GM19238 (cell line): ENCODE data around the gene DSC3.

ENCODE experiments used
- DNase-seq: peaks from one replicate; pipeline ENCODE4 v3.0.0; 2011; ENCODE audit warnings: low spot score; ENCODE audit not compliant: insufficient read length

DSC3 gene

DNA sequence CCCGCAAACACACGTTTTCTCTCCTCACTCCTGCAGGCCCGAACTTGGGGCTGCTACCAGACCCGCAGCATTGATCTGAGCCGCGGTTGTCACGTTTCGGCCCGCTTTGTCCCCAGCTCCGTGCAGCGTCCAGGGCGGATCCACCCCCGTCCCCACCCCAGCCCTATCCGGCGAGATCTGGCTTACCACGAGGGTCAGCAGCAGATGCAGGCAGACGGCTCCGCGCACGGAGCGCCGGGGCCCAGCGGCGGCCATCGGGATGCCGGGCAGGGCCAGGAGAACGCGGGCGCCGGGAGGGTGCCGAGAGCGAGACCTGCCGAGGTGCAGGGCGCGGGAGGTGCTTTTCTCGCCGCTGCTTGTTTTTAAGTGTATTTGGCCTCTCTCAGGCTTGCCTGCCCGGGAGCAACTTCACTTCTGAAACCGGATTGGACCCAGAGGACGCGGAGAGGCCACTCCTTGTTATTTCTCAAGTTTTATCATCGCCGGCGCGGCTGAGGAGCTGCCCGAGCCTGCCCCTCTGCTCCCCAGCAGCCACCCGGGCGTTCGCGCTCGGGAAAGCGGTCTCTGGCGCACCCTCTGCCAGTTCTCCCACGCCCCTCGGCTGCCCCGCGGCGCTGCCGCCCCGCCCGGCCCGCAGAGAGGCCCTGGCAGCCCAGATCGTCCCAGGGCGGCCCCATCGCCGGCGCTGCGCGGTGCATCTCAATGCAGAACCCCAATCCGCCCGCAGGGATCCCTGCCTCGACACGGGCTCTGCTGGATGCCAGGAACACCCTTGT, at the start of gene DSC3:
Gene DSC3 (minus strand): TSS at position 337 of the 776 bp plus-strand sequence. CDS start 82 bp downstream, at position 255.
- no peak for DNase-seq

GRCh38 chr18:31091350-31091749, 48.8 kb upstream of the DSC3 start:
- DNase-seq: no peak

DNA sequence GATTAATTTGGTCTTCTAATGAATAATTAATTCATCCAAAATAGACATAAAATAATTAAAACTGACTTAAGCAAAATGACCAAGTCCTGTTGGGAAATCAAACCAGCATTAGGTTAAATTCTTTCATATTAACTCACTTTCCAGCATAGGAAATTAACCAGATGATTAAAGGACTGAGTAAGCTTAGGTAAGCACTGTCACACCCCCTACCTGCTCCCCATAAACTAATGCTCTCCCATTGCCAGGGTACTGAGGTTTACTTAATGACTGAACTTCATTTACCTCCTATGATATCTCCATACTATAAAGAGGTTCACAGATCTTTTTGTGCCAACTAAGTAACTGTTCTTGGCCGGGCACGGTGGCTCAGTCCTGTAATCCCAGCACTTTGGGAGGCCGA, 46.0 kb upstream of the DSC3 start:
- DNase-seq: no peak

- DNase-seq: no peak
Measured at GRCh38 chr18:31079973-31080372, 37.4 kb upstream of the DSC3 start.

GRCh38 chr18:31077878-31078277, 35.3 kb upstream of the DSC3 start:
- DNase-seq: no peak

- no peak for DNase-seq
Measured at GRCh38 chr18:31072175-31072574, 29.6 kb upstream of the DSC3 start.

DNA sequence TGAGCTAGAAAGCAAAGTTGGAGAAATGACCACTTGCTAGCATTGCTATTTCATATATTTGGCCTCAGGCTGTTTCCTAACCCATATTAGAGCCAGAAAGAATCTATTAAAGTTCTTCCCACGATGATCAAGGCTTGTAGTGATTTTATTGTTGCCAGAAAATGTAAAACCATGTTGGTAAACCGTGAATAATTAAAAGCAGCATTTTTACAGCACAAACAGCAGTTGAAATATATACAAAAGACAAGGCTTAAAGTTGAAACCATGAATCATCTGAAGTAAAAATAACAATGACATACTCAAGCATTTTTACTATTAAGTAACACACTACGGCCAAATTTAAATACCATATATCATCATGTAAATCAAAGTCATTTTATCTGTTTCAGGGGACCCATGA, 27.7 kb upstream of the DSC3 start:
- no peak for DNase-seq

GRCh38 chr18:31066266-31066665, 23.7 kb upstream of the DSC3 start:
- DNase-seq: no peak

- no peak for DNase-seq
Measured at GRCh38 chr18:31065036-31065773, 22.7 kb upstream of the DSC3 start.

DNA sequence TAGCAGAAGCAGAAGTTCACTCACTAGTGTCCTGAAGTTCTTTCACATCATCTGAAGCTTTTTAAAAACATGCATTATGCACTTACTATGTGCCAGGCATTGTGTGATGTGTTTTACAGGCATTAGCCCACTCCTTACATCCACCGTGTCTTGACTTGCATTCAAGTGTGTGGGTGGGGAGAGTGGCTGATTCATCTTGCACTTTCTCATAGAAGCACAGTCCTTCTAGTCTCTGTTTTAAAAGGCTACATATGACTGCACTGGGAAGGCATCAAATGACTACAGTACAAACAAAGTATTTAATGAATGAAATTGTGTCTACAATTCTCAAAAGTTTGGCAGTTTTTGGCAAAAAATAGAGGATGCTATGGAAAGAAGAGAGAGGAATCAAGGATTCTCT, 21.6 kb upstream of the DSC3 start:
- DNase-seq: no peak

DNA sequence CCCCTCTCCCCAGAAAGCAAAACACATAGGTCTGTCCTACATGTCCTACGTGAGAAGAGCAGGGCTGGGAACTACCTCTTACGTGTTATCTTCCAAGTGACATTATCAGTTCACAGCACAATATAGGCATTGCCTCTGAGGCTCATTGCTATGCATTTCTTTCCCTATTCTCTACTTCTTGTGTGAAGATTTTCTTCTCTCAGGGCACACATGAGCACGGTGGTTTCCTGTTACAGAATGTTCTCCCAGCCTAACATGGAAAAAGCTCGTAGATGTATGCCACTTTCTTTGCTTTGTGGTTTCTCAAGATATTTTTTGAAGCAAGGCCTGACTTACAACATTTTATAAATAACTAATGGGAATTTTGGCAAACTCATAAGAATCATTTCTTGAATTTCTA, 19.4 kb upstream of the DSC3 start:
- no peak for DNase-seq

DNA sequence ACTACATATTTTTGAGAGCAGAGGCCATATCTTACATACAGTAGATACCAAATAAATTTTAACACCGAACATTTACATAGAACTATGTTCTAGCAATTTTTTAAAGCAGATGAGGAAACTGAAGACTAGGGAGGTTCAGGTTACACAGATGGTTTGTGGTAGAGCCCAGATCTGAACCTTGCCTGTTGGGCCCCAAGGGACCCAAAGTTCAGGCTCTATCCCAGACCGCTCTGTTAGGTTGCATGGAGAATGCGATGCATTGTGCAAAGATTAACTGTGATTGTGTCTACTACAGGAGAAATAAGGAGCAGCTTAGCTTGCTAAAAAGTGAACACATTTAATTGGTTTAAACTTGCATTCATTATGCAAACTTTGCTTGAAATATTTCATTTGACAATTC, 16.4 kb upstream of the DSC3 start:
- no peak for DNase-seq

DNA sequence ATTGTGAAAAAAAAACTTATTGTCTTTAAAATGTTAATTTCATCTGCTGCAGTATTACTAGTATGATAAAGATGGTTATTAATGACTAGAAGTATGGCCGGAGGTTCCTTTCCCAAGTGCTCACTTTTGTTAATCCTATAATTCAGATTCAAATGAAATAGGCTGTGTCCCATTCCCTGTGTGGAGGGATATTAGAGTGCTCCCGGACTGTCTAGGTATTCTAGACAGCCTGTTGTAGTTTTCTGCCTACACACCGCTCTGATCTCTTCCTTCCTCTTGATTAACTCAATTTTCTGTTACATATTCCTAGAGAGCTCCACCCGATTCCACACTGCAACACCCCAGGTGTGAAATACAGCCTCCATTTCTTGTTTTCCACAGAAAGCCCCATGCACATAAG, 15.4 kb upstream of the DSC3 start:
- no peak for DNase-seq

DNA sequence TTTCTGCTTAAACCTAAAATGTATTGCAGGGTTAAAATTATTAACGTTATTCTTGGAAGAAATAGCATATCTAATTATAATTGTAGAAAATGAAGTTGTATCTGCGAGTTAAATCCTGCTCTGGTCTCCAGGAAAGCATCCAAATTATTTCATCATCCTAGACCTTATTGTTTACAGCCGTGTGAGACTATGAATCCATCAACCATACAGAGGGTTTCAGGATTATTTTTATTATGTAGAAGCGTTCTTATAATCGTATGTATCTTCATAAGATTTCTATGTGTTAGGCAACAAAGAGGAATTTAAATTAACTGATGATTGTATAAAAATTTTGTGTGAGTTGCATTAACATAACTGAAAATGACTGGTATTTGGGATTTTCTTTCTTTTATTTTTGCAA, 14.5 kb upstream of the DSC3 start:
- no peak for DNase-seq

- no peak for DNase-seq
Measured at GRCh38 chr18:31056296-31056695, 13.8 kb upstream of the DSC3 start.

GRCh38 chr18:31050635-31051034, 8.1 kb upstream of the DSC3 start:
- DNase-seq: no peak

DNA sequence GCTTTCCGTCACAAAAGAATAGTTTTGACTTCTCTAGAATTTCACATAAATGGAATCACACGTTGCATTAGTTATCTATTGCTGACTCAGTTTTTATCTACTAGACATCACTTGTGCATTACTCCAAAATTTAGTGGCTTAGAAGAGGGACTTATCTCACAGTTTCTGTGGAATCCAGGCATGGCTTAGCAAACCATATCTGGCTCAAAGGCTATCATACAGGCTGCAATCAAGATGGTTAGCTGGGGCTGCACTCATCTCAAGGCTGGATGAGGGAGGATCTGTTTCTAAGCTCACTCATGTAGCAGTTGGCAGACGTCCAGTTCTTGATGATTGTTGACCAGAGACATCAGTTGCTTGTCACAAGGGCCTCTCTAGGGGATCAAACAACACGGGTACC, 6.6 kb upstream of the DSC3 start:
- DNase-seq: no peak

- no peak for DNase-seq
Measured at GRCh38 chr18:31048216-31048615, 5.7 kb upstream of the DSC3 start.

DNA sequence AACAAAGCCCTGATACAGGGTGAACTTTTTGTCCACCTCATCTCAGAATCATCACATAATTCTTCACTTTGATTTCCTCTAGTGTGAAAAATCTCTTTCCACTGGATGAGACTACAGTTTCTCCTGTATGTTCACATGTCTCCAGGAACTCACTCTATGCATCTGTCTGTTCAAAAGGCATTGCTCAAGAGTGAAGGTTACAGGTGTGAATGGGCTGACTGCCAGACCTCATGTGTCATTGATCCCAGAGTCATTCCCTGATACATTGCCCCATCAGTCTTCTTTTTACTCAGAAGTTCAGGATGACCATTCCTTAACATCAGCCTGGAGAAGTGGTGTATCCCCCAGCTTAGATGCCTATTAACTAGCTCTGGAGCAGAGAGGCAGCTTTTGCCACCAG, 4.4 kb upstream of the DSC3 start:
- no peak for DNase-seq

- no peak for DNase-seq
Measured at GRCh38 chr18:31045599-31045998, 3.1 kb upstream of the DSC3 start.

DNA sequence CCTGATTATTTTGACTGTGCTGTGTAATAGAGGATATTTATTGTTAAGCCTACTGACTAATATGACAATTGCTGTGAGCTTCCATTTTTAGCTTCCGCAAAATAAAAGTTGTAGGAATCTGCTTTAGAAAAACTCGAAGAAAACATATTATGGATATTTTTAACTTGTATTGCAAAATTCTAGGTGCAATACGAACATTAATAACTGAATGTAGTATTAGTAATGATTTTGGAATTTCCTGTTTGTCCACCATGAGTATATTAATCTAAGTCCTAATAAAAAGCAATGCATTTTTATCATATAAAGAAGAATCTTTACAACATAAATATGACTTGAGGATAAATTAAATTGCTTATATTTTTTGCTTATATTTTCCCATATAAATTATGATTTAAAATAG, 2.4 kb upstream of the DSC3 start:
- DNase-seq: no peak

GRCh38 chr18:31043709-31044108, 1.2 kb upstream of the DSC3 start:
- no peak for DNase-seq

GRCh38 chr18:31042084-31042405, 497 bp downstream of the DSC3 start:
- no peak for DNase-seq
